Pancreas (tissue), 10 donors: Measurements from ENCODE around the gene NDRG2. TPM values are rescaled to one million over a fixed set of nuclear protein-coding genes. Genes with fewer than 3 reads are reported as not detected.

Experiments
- ATAC-seq, 4 donors: fragments of 200-7000 bp; cut with Tn5 transposase; one replicate each; pipeline versions ENCODE4 v1.8.0 to v1.9.1; 2020; ENCODE audit warnings: mild to moderate bottlenecking in 4 of 4, moderate library complexity in 4 of 4
- DNase-seq, 6 donors: peaks; one replicate each; pipeline ENCODE4 v3.0.0-alpha.2; 2020
- FAIRE-seq: peaks from 2 replicates; lab custom pipeline; 2012; peaks lifted over from hg19 to GRCh38; lab: Jason Lieb, UNC
- H3K27ac ChIP-seq, 4 donors: fragments of 200-600 bp; sonication (generic); 1 replicate in 3 of 4; 2 replicates in 1 of 4; pipeline versions ENCODE4 v1.5.0 to v1.8.0; 2020
- H3K27me3 ChIP-seq, 4 donors: fragments of 200-600 bp; one replicate each; pipeline ENCODE4 v1.8.0; 2021
- H3K36me3 ChIP-seq, 3 donors: fragments of 200-600 bp; sonication (generic) in 1 of 3; one replicate each; pipeline versions ENCODE4 v1.5.0 to v1.8.0; 2020 to 2021
- H3K4me1 ChIP-seq, 3 donors: fragments of 200-600 bp; one replicate each; pipeline ENCODE4 v1.8.0; 2021
- H3K4me3 ChIP-seq, 4 donors: fragments of 200-600 bp; sonication (generic) in 2 of 4; one replicate each; pipeline versions ENCODE4 v1.5.0 to v1.8.0; 2020 to 2021
- H3K9me3 ChIP-seq, 4 donors: fragments of 200-600 bp; one replicate each; pipeline ENCODE4 v1.8.0; 2021
- CTCF ChIP-seq, 4 donors: fragments of 200-600 bp; sonication (generic) in 3 of 4; IDR thresholded peaks; one replicate each; pipeline versions ENCODE4 v1.5.0 to v1.8.0; 2021; ENCODE audit warnings: antibody characterized with exemption in 4 of 4
- WGBS, 2 donors: extraction: QIAGEN DNeasy Blood & Tissue Kit; methylation state at CpG; one replicate each; pipeline ENCODE4 v1.1.7; 2013; 5-methylcytosine and 5-hydroxymethylcytosine counted together
- intact Hi-C, 3 donors: fragments of 100-400 bp; cut with DNase I; formaldehyde crosslinking; loops; one replicate each; pipeline versions ENCODE4 v1.11.1 to v1.14.2; 2022
- microRNA-seq, 2 donors: library from miRNA; unstranded; fragments of <30 nt; microRNA quantifications; one replicate each; pipeline versions ENCODE4 to v1.1.0, GENCODE V29; 2019 to 2020
- polyA plus RNA-seq, 2 donors: library from polyadenylated mRNA; stranded (reverse); fragments of 200-250 nt; gene quantifications; one replicate each; pipeline ENCODE4 v1.2.3, GENCODE V29; 2013
- total RNA-seq, 6 donors: library from RNA; stranded (reverse); fragmentation: NEBNext Ultra II Directional in 4 of 6; extraction: Animal tissue kit (Norgen Biotek cat#: 25700) in 4 of 6; gene quantifications; one replicate each; pipeline versions ENCODE4 v1.2.1 to v1.2.4, GENCODE V29; 2021 to 2023
- donor health status: healthy with polysubstance abuse.
- donor health status: DM: no; HTN: no; CAD: no; lungs with moderate emphysema.
- donor health status: DM: no; HTN: no; CAD: no.
- donor health status: control.
- donor health status: control.
- donor health status: Bipolar disorder and iron deficiency.
- donor health status: DM: yes; HTN: yes; CAD: no.
- donor health status: DM: no; HTN: no; CAD: no.
- donor health status: DM: no; HTN: no; CAD: no.
- donor health status: DM: yes; HTN: yes; CAD: no.

The NDRG2 gene
- total and polyA plus RNA-seq, 8 donors = 37.5 to 159 (median 59.6) TPM

DNA sequence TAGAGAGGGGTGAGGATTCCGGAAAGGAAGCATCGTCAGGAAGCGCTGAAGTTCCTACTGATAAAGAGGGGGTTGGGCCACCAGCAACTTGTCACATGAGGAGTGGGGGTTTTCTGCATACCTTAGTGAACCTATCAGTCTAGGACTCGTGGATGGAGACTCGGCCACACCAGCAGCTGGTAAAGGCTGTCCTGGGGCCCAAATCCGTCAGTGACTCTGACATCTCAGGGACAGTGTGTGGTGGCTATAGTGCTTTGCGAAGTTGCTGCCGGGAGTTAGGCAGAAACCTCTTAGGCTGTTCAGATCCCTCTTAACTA lies 53.2 kb downstream of the NDRG2 start:
- no peaks in the 10 kb centered on the region for H3K27me3 ChIP-seq
- peaks cover 0 to 4% (median 0%) of the 10 kb centered on the region in 3 donors for H3K4me1 ChIP-seq
- H3K36me3 ChIP-seq = no peaks in the 10 kb centered on the region
- no peaks in the 10 kb centered on the region for H3K9me3 ChIP-seq
- no peak for TF ChIP-seq CTCF (IDR thresholded peaks at IDR 0.05)
- ATAC-seq (peak in 3 of 4 donors; percentile 26 to 53 (median 37)), DNase-seq (no peak), FAIRE-seq (no peak)
- peak overlapping the region in 3 of 4 donors; percentile 51 to 73 (median 52) for H3K4me3 ChIP-seq
- peak overlapping the region in 3 of 4 donors; percentile 48 to 78 (median 57) for H3K27ac ChIP-seq
- WGBS, 2 donors = 3 to 7% methylated on average over 8 of the region's 8 CpGs
- intact Hi-C loops = no loop called here

GRCh38 chr14:20970983-20971704 lies 53.7 kb downstream of the NDRG2 start:
- intact Hi-C loops = no loop called here
- WGBS, 2 donors = 0 to 1% methylated on average over 47 of the region's 47 CpGs
- peak; percentile 74 to 94 (median 79) for TF ChIP-seq CTCF (IDR thresholded peaks at IDR 0.05)
- FAIRE-seq (no peak), ATAC-seq (peak; percentile 94 to 99 (median 96)), DNase-seq (peak; percentile 81 to 95 (median 88))
- H3K4me3 ChIP-seq = peak overlapping the region; percentile 51 to 73 (median 54)
- H3K4me1 ChIP-seq = peaks cover 0 to 4% (median 0%) of the 10 kb centered on the region in 3 donors
- no peaks in the 10 kb centered on the region for H3K9me3 ChIP-seq
- peak overlapping the region; percentile 48 to 78 (median 54) for H3K27ac ChIP-seq
- H3K36me3 ChIP-seq = no peaks in the 10 kb centered on the region
- H3K27me3 ChIP-seq = no peaks in the 10 kb centered on the region

- intact Hi-C loops = no loop called here
- WGBS, 2 donors = 12 to 16% methylated on average over 10 of the region's 10 CpGs
- Histone ChIP-seq H3K27me3 (no peaks in the 10 kb centered on the region), H3K4me3 (peak overlapping the region; percentile 51 to 73 (median 54)), H3K4me1 (peaks cover 0 to 4% (median 0%) of the 10 kb centered on the region in 3 donors), H3K9me3 (no peaks in the 10 kb centered on the region), H3K36me3 (no peaks in the 10 kb centered on the region), H3K27ac (peak overlapping the region in 2 of 4 donors; percentile 48 to 78)
- TF ChIP-seq CTCF (IDR thresholded peaks at IDR 0.05) = no peak
- no peak for FAIRE-seq
- peak; percentile 17 to 29 (median 22) for ATAC-seq
- DNase-seq = no peak
Measured at GRCh38 chr14:20970647-20970982, 54.2 kb downstream of the NDRG2 start.

DNA sequence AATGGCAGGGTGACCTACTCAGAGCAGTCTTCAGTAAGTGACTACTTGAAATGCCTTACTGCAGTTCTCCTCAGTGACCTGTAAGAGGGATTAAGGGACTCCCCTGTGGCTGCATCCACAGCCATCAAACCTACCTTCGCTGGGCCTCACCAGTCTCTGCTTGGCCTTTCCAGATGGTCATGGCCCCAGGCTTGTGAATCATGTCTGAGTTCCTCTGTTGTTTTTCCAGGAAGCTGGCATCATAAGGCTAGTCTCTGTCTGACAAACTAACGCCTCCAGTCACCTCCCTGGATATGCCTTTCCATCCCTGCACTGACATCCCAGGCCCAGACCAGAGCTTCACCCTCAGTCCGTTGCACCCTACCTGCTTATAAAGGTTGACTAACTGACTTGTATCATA lies 55.5 kb downstream of the NDRG2 start:
- 81 to 87% methylated on average over 3 of the region's 3 CpGs for WGBS, 2 donors
- no peak for ATAC-seq
- no peak for FAIRE-seq
- no peak for TF ChIP-seq CTCF (IDR thresholded peaks at IDR 0.05)
- H3K4me3 ChIP-seq = no peak overlapping the region
- H3K36me3 ChIP-seq = no peaks in the 10 kb centered on the region
- peaks cover 0 to 4% (median 0%) of the 10 kb centered on the region in 3 donors for H3K4me1 ChIP-seq
- no peak overlapping the region for H3K27ac ChIP-seq
- no peaks in the 10 kb centered on the region for H3K9me3 ChIP-seq
- intact Hi-C loops = no loop called here
- DNase-seq = no peak
- H3K27me3 ChIP-seq = no peaks in the 10 kb centered on the region

Small RNAs within 50 kb of the gene (microRNA-seq; reads per million reads assigned to microRNA genes)
- gene MIR6717 = 0 reads per million in 2 donors

Other genes starting within 250 kb of the NDRG2 start
- 1 to 10 TPM in 3 of 6 donors, under 1 TPM in 3; 0.31 to 9.9 (median 1.5) TPM for gene RNASE6, start 243.8 kb downstream of the NDRG2 start, total RNA-seq
- 1 to 10 TPM in 1 of 2 donors, under 1 TPM in 1; 0.99 to 1.1 TPM for gene RNASE6, start 243.8 kb downstream of the NDRG2 start, polyA plus RNA-seq
- 100 to 1,000 TPM; 281 to 696 (median 362) TPM for gene RNASE1, start 222.2 kb downstream of the NDRG2 start, total RNA-seq
- gene RNASE1, start 222.2 kb downstream of the NDRG2 start, polyA plus RNA-seq = 100 to 1,000 TPM; 144 to 177 TPM
- gene RNASE3, start 133.7 kb downstream of the NDRG2 start, total RNA-seq = not detected
- not detected for gene RNASE3, start 133.7 kb downstream of the NDRG2 start, polyA plus RNA-seq
- 1 to 10 TPM in 2 of 6 donors, under 1 TPM in 3, not detected in 1; 0.28 to 1.3 (median 0.72) TPM for gene RNASE2, start 69.6 kb downstream of the NDRG2 start, total RNA-seq
- under 1 TPM; 0.27 to 0.45 TPM for gene RNASE2, start 69.6 kb downstream of the NDRG2 start, polyA plus RNA-seq
- 10 to 100 TPM; 19.0 to 34.1 (median 25.6) TPM for gene METTL17, start 35.1 kb downstream of the NDRG2 start, total RNA-seq
- 100 to 1,000 TPM in 1 of 2 donors, 10 to 100 TPM in 1; 61.2 to 103 TPM for gene METTL17, start 35.1 kb downstream of the NDRG2 start, polyA plus RNA-seq
- gene SLC39A2, start 25.8 kb downstream of the NDRG2 start, total RNA-seq = not detected
- under 1 TPM in 1 of 2 donors, not detected in 1; 0.09 TPM for gene SLC39A2, start 25.8 kb downstream of the NDRG2 start, polyA plus RNA-seq
- under 1 TPM in 1 of 6 donors, not detected in 5; 0.23 TPM for gene TPPP2, start 5.2 kb upstream of the NDRG2 start, total RNA-seq
- under 1 TPM; 0.46 to 0.59 TPM for gene TPPP2, start 5.2 kb upstream of the NDRG2 start, polyA plus RNA-seq
- gene RNASE13, start 9.7 kb upstream of the NDRG2 start, total RNA-seq = under 1 TPM in 2 of 6 donors, not detected in 4; 0.08 to 0.12 TPM
- gene RNASE13, start 9.7 kb upstream of the NDRG2 start, polyA plus RNA-seq = under 1 TPM; 0.15 to 0.23 TPM
- gene RNASE7, start 17.3 kb upstream of the NDRG2 start, total RNA-seq = under 1 TPM in 4 of 6 donors, not detected in 2; 0.23 to 0.78 (median 0.28) TPM
- gene RNASE7, start 17.3 kb upstream of the NDRG2 start, polyA plus RNA-seq = under 1 TPM in 1 of 2 donors, not detected in 1; 0.11 TPM
- not detected for gene RNASE8, start 32.8 kb upstream of the NDRG2 start, total RNA-seq
- gene RNASE8, start 32.8 kb upstream of the NDRG2 start, polyA plus RNA-seq = not detected
- gene ARHGEF40, start 45.2 kb upstream of the NDRG2 start, total RNA-seq = 10 to 100 TPM; 24.5 to 58.0 (median 36.4) TPM
- gene ARHGEF40, start 45.2 kb upstream of the NDRG2 start, polyA plus RNA-seq = 10 to 100 TPM; 68.8 to 77.0 TPM
- gene ZNF219, start 73.6 kb upstream of the NDRG2 start, total RNA-seq = 10 to 100 TPM; 13.5 to 23.6 (median 16.1) TPM
- 10 to 100 TPM; 19.8 to 20.5 TPM for gene ZNF219, start 73.6 kb upstream of the NDRG2 start, polyA plus RNA-seq
- 1 to 10 TPM in 2 of 6 donors, under 1 TPM in 4; 0.16 to 1.6 (median 0.56) TPM for gene TMEM253, start 76.0 kb upstream of the NDRG2 start, total RNA-seq
- gene TMEM253, start 76.0 kb upstream of the NDRG2 start, polyA plus RNA-seq = 1 to 10 TPM; 1.8 to 4.9 TPM
- gene OR5AU1, start 131.0 kb upstream of the NDRG2 start, total RNA-seq = not detected
- not detected for gene OR5AU1, start 131.0 kb upstream of the NDRG2 start, polyA plus RNA-seq
- gene HNRNPC, start 244.4 kb upstream of the NDRG2 start, total RNA-seq = 100 to 1,000 TPM; 118 to 257 (median 175) TPM
- gene HNRNPC, start 244.4 kb upstream of the NDRG2 start, polyA plus RNA-seq = 100 to 1,000 TPM; 259 to 269 TPM